Stimulated activated CD4-positive, alpha-beta T cell treated with anti-CD3 and anti-CD28 coated beads, Interleukin-4, amount 100 ng/mL, for 1 hour (primary cell): ENCODE measurements around the gene PTAFR.

ENCODE experiments used
- DNase-seq: peaks from one replicate; pipeline ENCODE4 v3.0.0-alpha.2; 2020

The PTAFR gene

DNA sequence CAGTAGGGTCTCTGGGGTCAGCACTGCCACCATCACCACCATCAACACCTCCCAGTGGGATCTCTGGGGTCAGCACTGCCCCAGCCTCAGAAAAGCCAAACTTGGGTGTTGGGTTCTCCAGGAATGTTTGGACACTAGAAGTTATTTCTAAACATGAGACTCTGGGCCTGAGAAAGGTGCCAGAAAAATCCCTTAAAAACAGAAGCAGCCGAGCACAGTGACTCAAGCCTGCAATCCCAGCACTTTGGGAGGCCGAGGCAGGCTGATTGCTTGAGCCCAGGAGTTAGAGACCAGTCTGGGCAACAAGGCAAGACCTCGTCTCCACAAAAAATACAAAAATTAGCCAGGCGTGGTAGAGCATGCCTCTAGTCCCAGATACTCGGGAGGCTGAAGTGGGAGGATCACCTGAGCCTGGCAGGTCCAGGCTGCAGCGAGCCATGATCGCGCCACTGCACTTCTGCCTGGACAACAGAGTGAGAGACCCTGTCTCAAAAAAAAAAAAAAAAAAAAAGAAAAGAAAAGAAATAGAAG is 470 bp downstream of the PTAFR start:
- no peak for DNase-seq

- DNase-seq, result no peak
Measured at GRCh38 chr1:28173980-28174297, 2.6 kb downstream of the PTAFR start.

DNA sequence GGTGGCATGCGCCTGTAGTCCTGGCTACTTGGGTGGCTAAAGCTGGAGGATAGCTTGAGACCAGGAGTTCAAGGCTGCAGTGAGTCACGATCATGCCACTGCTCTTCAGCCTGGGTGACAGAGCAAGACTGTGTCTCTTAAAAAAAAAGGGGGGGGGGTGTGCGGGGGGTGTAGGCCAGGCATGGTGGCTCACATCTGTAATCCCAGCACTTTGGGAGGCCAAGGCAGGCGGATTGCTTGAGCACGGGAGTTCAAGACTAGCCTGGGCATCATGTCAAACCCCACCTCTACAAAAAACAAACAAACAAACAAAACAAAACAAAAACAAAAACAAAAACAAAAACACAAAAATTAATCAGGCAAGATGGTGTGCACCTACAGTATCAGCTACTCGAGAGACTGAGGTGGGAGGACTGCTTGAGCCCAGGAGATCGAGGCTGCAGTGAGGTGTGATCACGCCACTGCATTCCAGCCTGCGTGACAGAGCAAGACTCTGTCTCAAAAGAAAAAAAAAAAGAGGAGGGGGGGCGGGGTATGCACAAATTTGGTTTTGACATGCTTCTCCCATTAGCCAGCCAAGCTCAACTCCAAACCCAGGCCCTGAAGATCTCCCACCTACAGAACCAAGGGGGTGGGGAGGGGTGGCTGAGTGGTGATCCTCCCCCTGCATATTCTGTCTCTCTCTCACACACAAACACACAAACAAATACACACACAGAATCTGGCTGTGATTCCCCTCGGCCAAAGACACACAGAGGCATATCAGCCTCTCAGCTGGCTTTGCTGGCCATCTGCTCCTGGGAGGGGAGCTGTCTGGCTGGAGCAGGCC is 3.1 kb downstream of the PTAFR start:
- no peak for DNase-seq

DNA sequence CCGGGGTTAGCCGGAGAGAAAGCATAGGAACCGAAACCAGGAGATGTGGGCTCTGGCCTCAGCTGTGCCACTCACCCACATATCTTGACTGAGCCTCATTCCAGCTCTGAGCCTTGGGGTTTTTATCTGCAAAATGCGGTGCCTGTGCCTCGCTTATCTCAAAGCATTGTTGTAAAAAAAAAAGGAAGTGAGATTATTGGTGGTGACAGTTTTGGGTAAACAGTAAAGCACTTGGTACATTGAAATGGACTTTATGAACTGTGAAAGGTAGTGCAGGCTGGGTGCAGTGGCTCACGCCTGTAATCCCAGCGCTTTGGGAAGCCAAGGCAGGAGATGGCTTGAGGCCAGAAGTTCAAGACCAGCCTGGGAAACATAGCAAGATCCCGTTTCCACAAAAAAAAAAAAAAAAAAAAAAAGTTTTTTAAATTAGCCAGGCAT is 3.8 kb downstream of the PTAFR start:
- DNase-seq, result no peak

- DNase-seq, result no peak
Measured at GRCh38 chr1:28171246-28171645, 5.2 kb downstream of the PTAFR start.

DNA sequence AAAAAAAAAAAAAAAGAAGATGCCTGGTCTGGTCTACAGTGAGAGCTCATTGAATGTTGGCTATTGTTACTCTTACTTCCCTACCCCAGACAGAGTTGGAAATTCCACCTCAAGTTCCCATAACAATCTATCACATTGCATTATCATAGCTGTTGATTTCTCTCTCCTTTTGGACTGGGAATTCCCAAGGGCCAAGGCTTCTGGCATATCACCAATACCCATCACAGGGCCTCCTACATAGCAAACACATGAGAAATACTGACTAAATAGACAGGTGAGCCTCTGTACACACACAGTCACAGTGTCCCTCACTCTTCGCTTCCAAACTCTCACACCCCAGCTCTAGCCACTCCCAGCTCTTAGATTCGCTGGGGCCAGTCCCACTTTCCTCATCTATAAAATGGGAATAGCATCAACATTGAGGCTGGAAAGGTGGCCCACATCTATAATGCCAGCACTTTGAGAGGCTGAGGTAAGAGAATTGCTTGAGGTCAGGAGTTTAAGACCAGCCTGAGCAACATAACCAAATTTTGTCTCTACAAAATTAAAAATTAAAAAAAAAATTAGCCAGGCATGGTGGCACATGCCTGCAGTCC is 6.4 kb downstream of the PTAFR start:
- DNase-seq, result no peak

GRCh38 chr1:28163496-28164161 is 12.9 kb downstream of the PTAFR start:
- DNase-seq, result no peak

- DNase-seq, result no peak
Measured at GRCh38 chr1:28162151-28162550, 14.3 kb downstream of the PTAFR start.

- no peak for DNase-seq
Measured at GRCh38 chr1:28161751-28162150, 14.7 kb downstream of the PTAFR start.

- DNase-seq, result no peak
Measured at GRCh38 chr1:28160782-28161266, 15.7 kb downstream of the PTAFR start.

DNA sequence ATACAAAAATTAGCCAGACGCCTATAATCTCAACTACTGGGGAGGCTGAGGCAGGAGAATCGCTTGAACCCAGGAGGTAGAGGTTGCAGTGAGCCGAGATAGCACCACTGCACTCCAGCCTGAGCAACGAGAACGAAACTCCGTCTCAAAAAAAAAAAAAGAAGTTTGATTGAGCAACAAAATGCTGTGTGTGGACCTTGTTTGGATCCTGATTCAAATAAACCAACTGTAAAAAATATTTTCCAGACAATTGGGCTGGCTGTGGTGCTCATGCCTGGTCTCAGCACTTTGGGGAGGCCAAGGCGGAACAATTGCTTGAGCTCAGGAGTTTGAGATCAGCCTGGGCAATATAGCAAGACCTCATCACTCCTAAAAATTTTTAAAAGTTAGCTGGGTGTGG is 16.8 kb downstream of the PTAFR start:
- no peak for DNase-seq

- DNase-seq, result no peak
Measured at GRCh38 chr1:28159243-28159642, 17.2 kb downstream of the PTAFR start.

GRCh38 chr1:28157894-28158293 is 18.6 kb downstream of the PTAFR start:
- DNase-seq, result no peak

- DNase-seq, result no peak
Measured at GRCh38 chr1:28156821-28157220, 19.7 kb downstream of the PTAFR start.

DNA sequence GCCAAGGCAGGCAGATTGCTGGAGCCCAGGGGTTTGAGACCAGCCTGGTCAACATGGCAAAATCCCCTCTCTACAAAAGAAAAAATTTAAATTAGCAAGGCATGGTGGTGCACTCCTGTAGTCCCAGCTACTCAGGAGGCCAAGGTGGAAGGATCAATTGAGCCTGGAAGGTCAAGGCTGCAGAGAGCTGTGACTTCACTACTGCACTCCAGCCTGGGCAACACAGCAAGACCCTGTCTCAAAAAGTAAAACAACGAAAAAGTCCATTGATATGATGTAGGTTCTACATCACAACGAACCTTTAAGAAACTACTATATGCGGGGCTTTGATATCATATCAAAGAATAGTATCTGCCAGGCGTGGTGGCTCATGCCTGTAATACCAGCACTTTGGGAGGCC is 20.9 kb downstream of the PTAFR start:
- DNase-seq, result no peak

DNA sequence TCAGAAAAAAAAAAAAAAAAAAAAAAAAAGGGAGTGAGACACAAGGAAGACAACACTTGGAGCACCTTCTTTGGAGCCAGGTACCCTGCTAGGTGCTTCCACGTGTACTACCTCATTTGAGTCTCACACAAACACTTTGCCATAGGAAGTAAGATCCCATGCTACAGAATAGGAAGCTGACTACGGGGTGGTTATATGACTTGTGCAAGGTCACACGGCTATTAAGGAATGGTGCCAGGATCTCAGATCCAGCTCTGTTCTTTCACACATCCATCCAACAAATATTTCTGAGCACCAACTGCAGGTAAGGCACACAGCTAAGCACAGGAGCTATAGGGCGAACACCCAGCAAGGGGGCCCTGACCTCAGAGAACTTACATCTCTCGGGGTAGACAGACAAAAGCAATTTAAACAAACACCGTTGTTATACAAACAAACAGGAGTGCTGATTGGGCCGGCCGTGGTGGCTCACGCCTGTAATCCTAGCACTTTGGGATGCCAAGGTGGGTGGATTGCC is 22.4 kb downstream of the PTAFR start:
- no peak for DNase-seq

GRCh38 chr1:28150125-28150780 is 26.2 kb downstream of the PTAFR start:
- DNase-seq, result no peak

DNA sequence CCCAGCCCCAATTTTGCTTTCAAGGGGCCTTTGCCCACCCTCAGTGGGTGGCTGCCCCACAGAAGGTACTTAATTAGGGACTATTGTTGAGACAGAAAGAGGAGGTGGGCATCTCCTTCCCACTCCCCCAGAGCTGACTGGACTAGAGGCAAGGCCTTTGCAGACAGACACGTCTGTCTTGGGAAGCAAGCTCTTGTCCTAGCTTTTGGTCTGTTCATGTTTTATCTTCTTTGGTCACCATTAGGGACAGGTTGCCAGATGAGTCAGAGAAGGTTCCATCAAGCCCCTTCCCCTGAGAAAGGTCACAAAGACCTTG is 27.7 kb downstream of the PTAFR start:
- DNase-seq, result no peak

DNA sequence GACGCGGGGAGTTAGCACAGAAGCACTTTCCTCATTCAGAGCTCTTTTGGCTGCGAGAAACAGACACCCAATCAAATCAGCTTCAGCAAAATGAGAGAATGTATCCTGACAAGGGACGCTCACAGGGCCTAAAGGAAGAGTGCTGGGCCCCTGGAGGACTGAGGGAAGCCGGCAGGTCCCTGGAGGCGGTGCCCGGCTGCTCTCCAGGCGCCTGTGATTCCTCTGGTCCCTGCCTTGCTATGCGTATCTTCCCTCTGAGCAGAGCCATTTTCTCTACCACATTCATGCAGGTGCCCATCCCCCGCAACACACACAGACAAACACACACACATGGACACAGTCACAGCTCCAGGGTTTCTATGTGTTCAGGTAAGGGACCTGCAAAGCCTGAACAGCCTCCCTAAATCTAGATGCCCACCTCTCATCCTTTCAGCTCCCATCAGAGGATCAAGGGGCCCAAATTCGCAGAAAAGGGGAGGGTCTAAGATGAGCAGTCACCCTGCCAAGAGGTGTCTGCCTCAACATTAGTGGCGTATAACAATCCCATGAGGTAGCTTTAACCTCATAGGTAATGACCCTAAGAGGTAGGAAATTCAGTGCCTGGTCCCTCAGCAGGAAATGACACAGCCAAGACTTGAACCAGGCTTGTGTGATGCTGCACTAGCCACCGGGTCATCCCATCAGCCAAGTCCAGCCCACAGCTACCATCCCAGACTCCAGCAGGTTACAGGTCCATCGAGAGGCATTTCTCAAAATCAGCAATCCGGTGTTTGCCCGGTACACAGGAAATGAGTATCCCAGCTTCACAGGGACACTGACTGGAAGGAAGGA is 29.0 kb downstream of the PTAFR start:
- no peak for DNase-seq

DNA sequence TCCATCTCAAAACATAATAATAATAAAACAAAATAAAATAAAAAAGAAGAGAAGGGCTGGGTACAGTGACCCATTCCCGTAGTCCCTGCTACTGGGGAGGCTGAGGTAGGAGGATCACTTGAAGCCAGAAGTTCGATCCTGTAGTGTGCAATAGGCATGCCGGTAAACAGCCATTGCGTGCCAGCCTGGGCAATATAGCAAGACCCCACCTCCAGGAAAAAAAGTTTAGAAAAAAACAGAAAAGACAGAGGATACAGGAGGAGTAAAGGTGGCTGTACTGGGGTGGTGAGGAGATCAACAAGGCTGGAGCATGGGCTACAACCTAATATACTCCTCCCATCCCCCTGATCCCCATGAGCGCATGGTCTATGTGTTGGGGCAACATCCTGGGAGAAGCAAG is 30.8 kb downstream of the PTAFR start:
- no peak for DNase-seq

DNA sequence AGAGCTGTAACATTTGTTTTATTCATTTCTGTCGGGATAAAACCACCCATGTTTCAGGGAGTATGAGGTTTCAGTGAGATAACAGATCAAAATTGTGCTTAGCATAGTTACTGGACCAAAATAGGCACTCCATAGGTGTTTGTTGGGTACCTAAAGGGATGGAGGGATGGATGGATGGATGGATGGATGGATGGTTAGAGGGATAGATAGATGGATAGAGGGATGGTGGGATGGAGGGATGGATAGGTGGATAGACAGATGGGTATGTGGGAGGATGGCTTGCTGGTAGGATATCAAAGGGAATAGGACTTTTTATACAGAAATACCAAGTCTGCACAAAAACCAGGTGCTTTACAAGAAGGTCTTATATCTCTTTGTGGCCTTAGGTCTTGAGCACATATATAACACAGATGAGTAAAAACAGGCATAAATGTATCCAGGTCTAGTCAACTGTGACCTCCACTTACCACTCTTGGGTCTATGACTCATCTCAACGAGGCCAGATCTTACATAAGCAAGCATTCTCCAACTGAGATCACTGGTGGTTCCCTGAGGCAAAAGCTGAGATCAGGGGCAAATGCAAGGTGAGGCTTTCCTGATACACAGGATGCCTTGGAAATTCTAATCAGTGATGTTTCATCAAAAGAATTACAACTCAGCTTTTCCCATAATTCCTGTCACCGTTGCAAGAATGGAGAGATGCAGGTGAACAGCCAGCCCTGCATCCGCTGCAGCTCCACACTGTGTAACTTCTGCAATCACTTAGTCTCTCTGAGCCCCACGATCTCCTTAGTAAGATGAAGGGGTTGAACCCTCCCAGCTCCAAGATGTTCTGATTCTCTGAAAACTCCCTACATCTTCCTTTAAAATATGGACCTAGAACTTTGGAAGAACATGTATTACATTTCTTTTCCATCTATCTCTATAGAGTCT is 32.0 kb downstream of the PTAFR start:
- DNase-seq, result no peak
